Loucy (cell line): ENCODE measurements around the gene PIP4P1.

Experiments
- H2AFZ ChIP-seq: fragments of 200-600 bp; sonication (generic); 2 replicates; pipeline ENCODE4 v1.6.0; 2016; ENCODE audit warnings: antibody characterized with exemption, mild to moderate bottlenecking, low read length, moderate library complexity
- H3F3A ChIP-seq: fragments of 200-600 bp; 2 replicates; pipeline ENCODE4 v1.6.0; 2016; ENCODE audit warnings: antibody characterized with exemption, low read depth, mild to moderate bottlenecking
- H3K27me3 ChIP-seq: fragments of 200-600 bp; sonication (generic); 2 replicates; pipeline ENCODE4 v1.6.1; 2014; ENCODE audit warnings: low read length, mild to moderate bottlenecking; ENCODE audit not compliant: insufficient read depth, poor library complexity, severe bottlenecking
- H3K36me3 ChIP-seq: fragments of 200-600 bp; sonication (generic); 2 replicates; pipeline ENCODE4 v1.6.1; 2016; ENCODE audit warnings: low read length; ENCODE audit not compliant: insufficient read depth
- H3K4me1 ChIP-seq: fragments of 200-600 bp; sonication (generic); 2 replicates; pipeline ENCODE4 v1.5.1; 2014; ENCODE audit warnings: low read length, mild to moderate bottlenecking; ENCODE audit not compliant: insufficient read depth, poor library complexity, severe bottlenecking
- H3K4me2 ChIP-seq: fragments of 200-600 bp; sonication (generic); 2 replicates; pipeline ENCODE4 v1.6.0; 2014; ENCODE audit warnings: antibody characterized with exemption, low read length, low read depth, mild to moderate bottlenecking; ENCODE audit not compliant: poor library complexity, severe bottlenecking
- H3K4me3 ChIP-seq: fragments of 200-600 bp; sonication (generic); 2 replicates; pipeline ENCODE4 v1.5.1; 2014; ENCODE audit warnings: low read length, mild to moderate bottlenecking, mixed read lengths; ENCODE audit not compliant: poor library complexity, severe bottlenecking
- H3K79me2 ChIP-seq: fragments of 200-600 bp; sonication (generic); 2 replicates; pipeline ENCODE4 v1.6.1; 2014; ENCODE audit warnings: low read length; ENCODE audit not compliant: insufficient read depth
- H3K9ac ChIP-seq: fragments of 200-600 bp; sonication (generic); 2 replicates; pipeline ENCODE4 v1.6.0; 2014; ENCODE audit warnings: mild to moderate bottlenecking, low read depth, low read length, moderate library complexity; ENCODE audit not compliant: poor library complexity, severe bottlenecking
- H3K9me2 ChIP-seq: fragments of 200-600 bp; sonication (generic); replicated peaks from 2 replicates; pipeline ENCODE4 v1.6.1; 2016; ENCODE audit warnings: low read depth, low read length, mixed read lengths
- H3K9me3 ChIP-seq: fragments of 200-600 bp; sonication (generic); 2 replicates; pipeline ENCODE4 v1.6.1; 2014; ENCODE audit warnings: mild to moderate bottlenecking, antibody characterized with exemption, low read length, low read depth; ENCODE audit not compliant: insufficient read depth
- H4K20me1 ChIP-seq: fragments of 200-600 bp; sonication (generic); 2 replicates; pipeline ENCODE4 v1.6.0; 2014; ENCODE audit warnings: antibody characterized with exemption, low read length, mild to moderate bottlenecking; ENCODE audit not compliant: insufficient read depth, poor library complexity, severe bottlenecking
- EZH2phosphoT487 ChIP-seq: fragments of 200-600 bp; IDR thresholded peaks from 2 replicates; pipeline ENCODE4 v1.6.1; 2018; ENCODE audit warnings: antibody characterized with exemption, mild to moderate bottlenecking, moderate library complexity, borderline replicate concordance
- TF ChIP-seq, protein P1 (sequence below): fragments of 200-600 bp; sonication (generic); conservative IDR thresholded peaks from 2 replicates; pipeline ENCODE4 v1.5.1; 2014; ENCODE audit warnings: mild to moderate bottlenecking, antibody characterized with exemption, low read length

The PIP4P1 gene

GRCh38 chr14:20440465-20440864, 20.8 kb downstream of the PIP4P1 start:
- no peak for TF ChIP-seq EZH2phosphoT487
- TF ChIP-seq, protein P1, sequence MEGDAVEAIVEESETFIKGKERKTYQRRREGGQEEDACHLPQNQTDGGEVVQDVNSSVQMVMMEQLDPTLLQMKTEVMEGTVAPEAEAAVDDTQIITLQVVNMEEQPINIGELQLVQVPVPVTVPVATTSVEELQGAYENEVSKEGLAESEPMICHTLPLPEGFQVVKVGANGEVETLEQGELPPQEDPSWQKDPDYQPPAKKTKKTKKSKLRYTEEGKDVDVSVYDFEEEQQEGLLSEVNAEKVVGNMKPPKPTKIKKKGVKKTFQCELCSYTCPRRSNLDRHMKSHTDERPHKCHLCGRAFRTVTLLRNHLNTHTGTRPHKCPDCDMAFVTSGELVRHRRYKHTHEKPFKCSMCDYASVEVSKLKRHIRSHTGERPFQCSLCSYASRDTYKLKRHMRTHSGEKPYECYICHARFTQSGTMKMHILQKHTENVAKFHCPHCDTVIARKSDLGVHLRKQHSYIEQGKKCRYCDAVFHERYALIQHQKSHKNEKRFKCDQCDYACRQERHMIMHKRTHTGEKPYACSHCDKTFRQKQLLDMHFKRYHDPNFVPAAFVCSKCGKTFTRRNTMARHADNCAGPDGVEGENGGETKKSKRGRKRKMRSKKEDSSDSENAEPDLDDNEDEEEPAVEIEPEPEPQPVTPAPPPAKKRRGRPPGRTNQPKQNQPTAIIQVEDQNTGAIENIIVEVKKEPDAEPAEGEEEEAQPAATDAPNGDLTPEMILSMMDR = no peak
- Histone ChIP-seq H3K4me2 (peak overlapping the region; percentile 51), H3K4me1 (peaks cover 19% of the 10 kb centered on the region)

GRCh38 chr14:20438664-20439063, 22.6 kb downstream of the PIP4P1 start:
- TF ChIP-seq, protein P1 = no peak
- TF ChIP-seq EZH2phosphoT487 = no peak
- no peaks in the 10 kb centered on the region for H3K79me2 ChIP-seq
- no peak overlapping the region for H3K4me3 ChIP-seq
- no peak overlapping the region for H3K9ac ChIP-seq
- no peak overlapping the region for H3K4me2 ChIP-seq
- no peak overlapping the region for H2AFZ ChIP-seq
- H3K9me2 ChIP-seq = no peaks in the 10 kb centered on the region
- no peaks in the 10 kb centered on the region for H3K36me3 ChIP-seq
- H3K27me3 ChIP-seq = no peaks in the 10 kb centered on the region
- no peaks in the 10 kb centered on the region for H4K20me1 ChIP-seq
- no peaks in the 10 kb centered on the region for H3K9me3 ChIP-seq
- peaks cover 19% of the 10 kb centered on the region for H3K4me1 ChIP-seq
- no peaks in the 10 kb centered on the region for H3F3A ChIP-seq

More at GRCh38 chr14:20440465-20440864, 20.8 kb downstream of the PIP4P1 start:
- Histone ChIP-seq H3K9me2 (no peaks in the 10 kb centered on the region), H4K20me1 (no peaks in the 10 kb centered on the region), H3K27me3 (no peaks in the 10 kb centered on the region), H3K9me3 (no peaks in the 10 kb centered on the region), H3K4me3 (peak overlapping the region; percentile 8), H3K79me2 (no peaks in the 10 kb centered on the region), H2AFZ (peak overlapping the region; percentile 71; the same call in 1 of the 2 replicates), H3K36me3 (peaks cover 3% of the 10 kb centered on the region; the same call in 1 of the 2 replicates), H3F3A (no peaks in the 10 kb centered on the region), H3K9ac (no peak overlapping the region)

GRCh38 chr14:20436363-20436755, 24.9 kb downstream of the PIP4P1 start:
- Histone ChIP-seq H3K4me2 (no peak overlapping the region), H3F3A (no peaks in the 10 kb centered on the region), H3K9ac (no peak overlapping the region), H2AFZ (no peak overlapping the region), H3K27me3 (no peaks in the 10 kb centered on the region), H3K9me3 (no peaks in the 10 kb centered on the region), H4K20me1 (no peaks in the 10 kb centered on the region), H3K4me1 (peaks cover 15% of the 10 kb centered on the region), H3K79me2 (no peaks in the 10 kb centered on the region), H3K4me3 (no peak overlapping the region), H3K36me3 (no peaks in the 10 kb centered on the region), H3K9me2 (no peaks in the 10 kb centered on the region)
- TF ChIP-seq EZH2phosphoT487 = no peak
- TF ChIP-seq, protein P1 = no peak
